PFSK-1 (cell line): ENCODE measurements around the gene HCFC1.

Source experiments
- POLR2AphosphoS5 ChIP-seq: IDR thresholded peaks from 2 replicates; pipeline ENCODE4 v1.6.1; 2012; ENCODE audit warnings: low read depth, mild to moderate bottlenecking, control low read depth, low read length, moderate library complexity
- SIN3A ChIP-seq: IDR thresholded peaks from 2 replicates; pipeline ENCODE4 v1.6.1; 2012; ENCODE audit warnings: mild to moderate bottlenecking, low read length, moderate library complexity, borderline replicate concordance; ENCODE audit not compliant: insufficient read depth
- TAF1 ChIP-seq: IDR thresholded peaks from 2 replicates; pipeline ENCODE4 v1.6.1; 2012; ENCODE audit warnings: low read length, control low read depth, borderline replicate concordance; ENCODE audit not compliant: insufficient read depth
- TF ChIP-seq, protein P1 (sequence below), 2 experiments: IDR thresholded peaks; 2 replicates each; pipeline versions ENCODE4 v1.6.1 to v1.8.0; 2011 to 2012; ENCODE audit warnings: low read depth in 2 of 2, low read length in 2 of 2, control low read depth in 1 of 2, inconsistent platforms in 1 of 2, mild to moderate bottlenecking in 1 of 2, moderate library complexity in 1 of 2; ENCODE audit not compliant: insufficient read depth in 1 of 2

- TF ChIP-seq POLR2AphosphoS5 (no peak), TAF1 (no peak), SIN3A (no peak)
- TF ChIP-seq, protein P1, sequence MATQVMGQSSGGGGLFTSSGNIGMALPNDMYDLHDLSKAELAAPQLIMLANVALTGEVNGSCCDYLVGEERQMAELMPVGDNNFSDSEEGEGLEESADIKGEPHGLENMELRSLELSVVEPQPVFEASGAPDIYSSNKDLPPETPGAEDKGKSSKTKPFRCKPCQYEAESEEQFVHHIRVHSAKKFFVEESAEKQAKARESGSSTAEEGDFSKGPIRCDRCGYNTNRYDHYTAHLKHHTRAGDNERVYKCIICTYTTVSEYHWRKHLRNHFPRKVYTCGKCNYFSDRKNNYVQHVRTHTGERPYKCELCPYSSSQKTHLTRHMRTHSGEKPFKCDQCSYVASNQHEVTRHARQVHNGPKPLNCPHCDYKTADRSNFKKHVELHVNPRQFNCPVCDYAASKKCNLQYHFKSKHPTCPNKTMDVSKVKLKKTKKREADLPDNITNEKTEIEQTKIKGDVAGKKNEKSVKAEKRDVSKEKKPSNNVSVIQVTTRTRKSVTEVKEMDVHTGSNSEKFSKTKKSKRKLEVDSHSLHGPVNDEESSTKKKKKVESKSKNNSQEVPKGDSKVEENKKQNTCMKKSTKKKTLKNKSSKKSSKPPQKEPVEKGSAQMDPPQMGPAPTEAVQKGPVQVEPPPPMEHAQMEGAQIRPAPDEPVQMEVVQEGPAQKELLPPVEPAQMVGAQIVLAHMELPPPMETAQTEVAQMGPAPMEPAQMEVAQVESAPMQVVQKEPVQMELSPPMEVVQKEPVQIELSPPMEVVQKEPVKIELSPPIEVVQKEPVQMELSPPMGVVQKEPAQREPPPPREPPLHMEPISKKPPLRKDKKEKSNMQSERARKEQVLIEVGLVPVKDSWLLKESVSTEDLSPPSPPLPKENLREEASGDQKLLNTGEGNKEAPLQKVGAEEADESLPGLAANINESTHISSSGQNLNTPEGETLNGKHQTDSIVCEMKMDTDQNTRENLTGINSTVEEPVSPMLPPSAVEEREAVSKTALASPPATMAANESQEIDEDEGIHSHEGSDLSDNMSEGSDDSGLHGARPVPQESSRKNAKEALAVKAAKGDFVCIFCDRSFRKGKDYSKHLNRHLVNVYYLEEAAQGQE (IDR thresholded peaks at IDR 0.05; ENCODE audit: insufficient read depth in 1 of 2, low read depth in 2 of 2, low read length in 2 of 2): no peak
These were observed 19.5 kb upstream of the HCFC1 start for GRCh38 chrX:153991013-153991580.
